ENCODE data around the gene ADRA1B. TPM values are rescaled to one million over a fixed set of nuclear protein-coding genes. Genes with fewer than 3 reads are reported as not detected.
"Not testable (repeated sequence)": the region's sequence is repeated elsewhere in the genome, so short reads cannot be mapped to it uniquely, and the experiment has no call there.

ADRA1B gene
- total and polyA plus RNA-seq, 2 of the 8 experiments (the other 6 are each of a cell fraction or from before 2014, with no cell fraction given): not detected

GRCh38 chr5:159965838-159966128 lies 49.5 kb downstream of the ADRA1B start:
- H3K27ac ChIP-seq (ENCODE audit: low read depth, low read length); H3K4me1 ChIP-seq (replicated peaks in 1 of 4; ENCODE audit: control insufficient read depth in 3 of 4, insufficient read depth in 4 of 4, low read length in 3 of 4); H2AFZ ChIP-seq (ENCODE audit: low read length); H3K36me3 ChIP-seq (ENCODE audit: control insufficient read depth in 2 of 4, insufficient read depth in 4 of 4, low read length in 3 of 4); H2BK12ac ChIP-seq (ENCODE audit: low read depth, low read length); H4K20me1 ChIP-seq (replicated peaks in 1 of 2; ENCODE audit: control insufficient read depth in 1 of 2, insufficient read depth in 2 of 2, low read length in 2 of 2); H3K9ac ChIP-seq (replicated peaks in 1 of 4; ENCODE audit: extremely low read depth in 1 of 4, low read depth in 3 of 4, low read length in 3 of 4); H3K23me2 ChIP-seq (ENCODE audit: low read depth, low read length); FAIRE-seq; H3K79me1 ChIP-seq (ENCODE audit: low read depth, low read length); H2BK20ac ChIP-seq (ENCODE audit: low read length); H3K4me3 ChIP-seq (ENCODE audit: extremely low read depth in 1 of 4, insufficient read depth in 2 of 4, low read depth in 3 of 4, low read length in 4 of 4); H4K8ac ChIP-seq (ENCODE audit: extremely low read depth, insufficient read depth, low read length); H2BK15ac ChIP-seq (ENCODE audit: low read length); DNase-seq (ENCODE audit: low read depth in 1 of 2, low spot score in 2 of 2); H3K18ac ChIP-seq (ENCODE audit: extremely low read depth, low read length); H3K4ac ChIP-seq (replicated peaks; ENCODE audit: insufficient read length, low read depth, low read length); H3K27me3 ChIP-seq (replicated peaks in 1 of 4; ENCODE audit: control insufficient read depth in 3 of 4, extremely low read depth in 1 of 4, insufficient read depth in 3 of 4, low read length in 3 of 4); H3K4me2 ChIP-seq (ENCODE audit: insufficient read depth in 1 of 2, low read depth in 2 of 2, low read length in 2 of 2); H4K91ac ChIP-seq (replicated peaks; ENCODE audit: insufficient read length, low read length); H3K56ac ChIP-seq (replicated peaks; ENCODE audit: insufficient read length, low read depth, low read length); H2BK5ac ChIP-seq (ENCODE audit: low read depth, low read length); H4K5ac ChIP-seq (ENCODE audit: insufficient read length, low read depth, low read length); H3K9me3 ChIP-seq (ENCODE audit: insufficient read depth in 2 of 2, low read depth in 1 of 2, low read length in 1 of 2); H3K14ac ChIP-seq (ENCODE audit: insufficient read length); H3K23ac ChIP-seq (ENCODE audit: insufficient read length); H3K79me2 ChIP-seq (ENCODE audit: control insufficient read depth in 1 of 2, insufficient read depth in 2 of 2, low read length in 2 of 2); H2AK5ac ChIP-seq (ENCODE audit: low read depth, low read length); H2BK120ac ChIP-seq (replicated peaks; ENCODE audit: low read depth, low read length): not testable (repeated sequence)
- ChIA-PET CTCF (ENCODE audit: partially characterized antibody) (interaction anchor here (0.7 to 4.3 kb wide), 23 partner anchors 8 to 693 kb away, joined by 3 to 46 read pairs (median 4); no protein-coding TSS in a partner anchor), POLR2A (ENCODE audit: partially characterized antibody) (interaction anchor here (0.7 kb wide), 1 partner anchor 428 kb away, joined by 3 read pairs; no protein-coding TSS in a partner anchor)
- 63% methylated on average over 4 of the region's 4 CpGs; no CpG with 5 or more reads in 1 of the 2 experiments for WGBS, 2 experiments (ENCODE audit: extremely low coverage in 1 of 2, insufficient coverage in 1 of 2, insufficient read length in 1 of 2, insufficient replicate concordance in 2 of 2, low coverage in 1 of 2, low lambda C conversion rate in 2 of 2, missing lambda C conversion rate in 1 of 2)
